Endothelial cell (in vitro differentiated cells): ENCODE results near the gene MYO1D. TPM values are rescaled to one million over a fixed set of nuclear protein-coding genes. Genes with fewer than 3 reads are reported as not detected.

Experiments used
- DNase-seq: peaks from one replicate; pipeline ENCODE4 v3.0.0; 2021; ENCODE audit warnings: low spot score
- H3K27ac Mint-ChIP-seq: one replicate; pipeline ENCODE4 v1.8.0; 2021; ENCODE audit warnings: mixed read lengths, inconsistent platforms; ENCODE audit not compliant: unreplicated experiment
- H3K27me3 Mint-ChIP-seq: one replicate; pipeline ENCODE4 v1.8.0; 2021; ENCODE audit warnings: mild to moderate bottlenecking, moderate library complexity, mixed read lengths, inconsistent platforms; ENCODE audit not compliant: unreplicated experiment
- H3K36me3 Mint-ChIP-seq: one replicate; pipeline ENCODE4 v1.8.0; 2021; ENCODE audit warnings: mild to moderate bottlenecking, low read depth, mixed read lengths, inconsistent platforms; ENCODE audit not compliant: unreplicated experiment
- H3K4me1 Mint-ChIP-seq: one replicate; pipeline ENCODE4 v1.8.0; 2021; ENCODE audit warnings: mild to moderate bottlenecking, mixed read lengths, inconsistent platforms; ENCODE audit not compliant: unreplicated experiment
- H3K4me3 Mint-ChIP-seq: one replicate; pipeline ENCODE4 v1.8.0; 2021; ENCODE audit warnings: mild to moderate bottlenecking, mixed read lengths, inconsistent platforms; ENCODE audit not compliant: unreplicated experiment
- H3K9me3 Mint-ChIP-seq: one replicate; pipeline ENCODE4 v1.8.0; 2021; ENCODE audit warnings: mixed read lengths, inconsistent platforms; ENCODE audit not compliant: unreplicated experiment
- CTCF ChIP-seq: fragments of 200-600 bp; sonication (generic); IDR thresholded peaks from one replicate; pipeline ENCODE4 v1.5.0; 2021; ENCODE audit warnings: antibody characterized with exemption; ENCODE audit not compliant: unreplicated experiment
- total RNA-seq: library from RNA; stranded (reverse); fragmentation: NEBNext Ultra II Directional; extraction: Animal tissue kit (Norgen Biotek cat#: 25700); gene quantifications from one replicate; pipeline ENCODE4 v1.2.1, GENCODE V29; 2021; ENCODE audit not compliant: unreplicated experiment

MYO1D gene
- total RNA-seq, 1 donor from 2014 or later: 26.4 TPM

- no peak for DNase-seq
- Mint-ChIP-seq H3K9me3 (no peaks in the 10 kb centered on the region), H3K27ac (peak overlapping the region; percentile 61), H3K27me3 (peaks cover 3% of the 10 kb centered on the region), H3K36me3 (no peaks in the 10 kb centered on the region), H3K4me1 (peaks cover 18% of the 10 kb centered on the region), H3K4me3 (no peak overlapping the region)
- no peak for TF ChIP-seq CTCF
Measured at GRCh38 chr17:32807577-32807976, 69.3 kb downstream of the MYO1D start.

GRCh38 chr17:32806646-32807045 lies 70.3 kb downstream of the MYO1D start:
- no peak overlapping the region for H3K27ac Mint-ChIP-seq
- no peaks in the 10 kb centered on the region for H3K36me3 Mint-ChIP-seq
- peaks cover 3% of the 10 kb centered on the region for H3K27me3 Mint-ChIP-seq
- no peak for DNase-seq
- no peak overlapping the region for H3K4me3 Mint-ChIP-seq
- no peak for TF ChIP-seq CTCF
- peaks cover 19% of the 10 kb centered on the region for H3K4me1 Mint-ChIP-seq
- H3K9me3 Mint-ChIP-seq: no peaks in the 10 kb centered on the region

GRCh38 chr17:32805029-32805976 lies 71.6 kb downstream of the MYO1D start:
- Mint-ChIP-seq H3K9me3 (no peaks in the 10 kb centered on the region), H3K4me3 (no peak overlapping the region), H3K27ac (no peak overlapping the region), H3K27me3 (no peaks in the 10 kb centered on the region), H3K36me3 (no peaks in the 10 kb centered on the region), H3K4me1 (peaks cover 24% of the 10 kb centered on the region)
- no peak for TF ChIP-seq CTCF
- DNase-seq: no peak

- Mint-ChIP-seq H3K9me3 (no peaks in the 10 kb centered on the region), H3K36me3 (no peaks in the 10 kb centered on the region), H3K4me1 (peaks cover 18% of the 10 kb centered on the region), H3K27ac (no peak overlapping the region), H3K4me3 (no peak overlapping the region), H3K27me3 (no peaks in the 10 kb centered on the region)
- no peak for TF ChIP-seq CTCF
- no peak for DNase-seq
Measured at GRCh38 chr17:32803544-32803943, 73.4 kb downstream of the MYO1D start.

- Mint-ChIP-seq H3K4me3 (no peak overlapping the region), H3K27me3 (no peaks in the 10 kb centered on the region), H3K4me1 (peaks cover 13% of the 10 kb centered on the region), H3K9me3 (no peaks in the 10 kb centered on the region), H3K27ac (no peak overlapping the region), H3K36me3 (no peaks in the 10 kb centered on the region)
- no peak for DNase-seq
- TF ChIP-seq CTCF: no peak
Measured at GRCh38 chr17:32802306-32802705, 74.6 kb downstream of the MYO1D start.
